HG03571 (cell line): ENCODE data around the gene KRTCAP2.

Source experiments
- ATAC-seq: cut with Tn5 transposase; IDR thresholded peaks from one replicate; pipeline ENCODE4 v1.9.1; 2021; ENCODE audit not compliant: unreplicated experiment

KRTCAP2 gene

DNA sequence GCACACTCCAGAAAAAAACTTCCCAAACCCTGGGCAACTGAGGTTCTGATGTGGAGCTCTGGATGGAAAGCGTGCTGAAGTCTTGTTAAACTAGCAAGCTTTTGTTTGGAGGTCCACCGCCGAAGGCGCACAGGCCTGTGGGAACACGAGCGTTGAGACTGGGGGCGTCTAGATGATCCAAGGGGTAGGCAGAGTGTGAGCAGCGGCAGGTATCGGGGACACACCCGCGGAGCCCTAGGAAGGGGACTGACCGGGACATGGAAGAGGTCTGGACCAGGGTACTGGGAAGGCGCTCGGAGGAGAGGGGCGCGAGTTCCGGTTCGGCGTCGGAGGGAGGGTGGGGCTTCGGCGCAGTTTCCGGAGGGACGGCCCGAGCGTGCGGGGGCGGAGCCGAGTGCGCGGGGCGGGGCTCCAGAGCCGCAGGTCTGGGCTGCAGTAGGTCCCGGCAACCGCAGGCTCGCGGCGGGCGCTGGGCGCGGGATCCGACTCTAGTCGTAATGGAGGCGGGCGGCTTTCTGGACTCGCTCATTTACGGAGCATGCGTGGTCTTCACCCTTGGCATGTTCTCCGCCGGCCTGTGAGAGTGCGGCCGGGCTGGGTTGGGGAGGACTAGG lies 37.6 kb downstream of the KRTCAP2 start, which contains the start of gene SLC50A1:
SLC50A1 (plus strand) TSS at position 438 of the 614 bp plus-strand sequence; CDS start at position 498, 60 bp downstream.
- peak; percentile 68 for ATAC-seq

DNA sequence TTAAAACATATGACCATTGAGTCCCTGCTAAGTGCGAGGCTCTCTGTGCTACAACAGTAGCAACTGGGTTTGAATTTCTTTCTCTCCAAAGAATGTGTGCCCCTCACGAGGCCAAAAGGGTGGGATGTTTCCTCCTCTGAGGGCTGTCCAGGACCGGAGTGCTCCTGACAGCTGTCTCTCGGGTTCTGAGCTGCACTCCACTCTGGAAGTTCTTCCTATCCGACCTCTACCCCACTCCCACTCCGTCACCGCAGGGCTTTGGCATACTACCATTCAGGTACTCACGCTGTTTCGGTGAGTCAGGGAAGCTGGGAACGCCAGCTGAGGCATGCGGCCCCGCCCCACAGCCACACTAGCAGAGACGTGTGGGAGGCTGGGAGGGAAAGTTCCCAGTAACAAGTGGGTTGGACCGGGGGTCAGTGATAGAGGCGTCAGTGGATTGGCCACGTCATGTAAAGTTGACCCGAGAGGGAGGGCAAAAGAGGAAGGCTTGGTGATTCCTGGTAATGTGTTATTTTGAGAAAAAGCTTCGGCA lies 38.2 kb downstream of the KRTCAP2 start:
- ATAC-seq, result no peak

DNA sequence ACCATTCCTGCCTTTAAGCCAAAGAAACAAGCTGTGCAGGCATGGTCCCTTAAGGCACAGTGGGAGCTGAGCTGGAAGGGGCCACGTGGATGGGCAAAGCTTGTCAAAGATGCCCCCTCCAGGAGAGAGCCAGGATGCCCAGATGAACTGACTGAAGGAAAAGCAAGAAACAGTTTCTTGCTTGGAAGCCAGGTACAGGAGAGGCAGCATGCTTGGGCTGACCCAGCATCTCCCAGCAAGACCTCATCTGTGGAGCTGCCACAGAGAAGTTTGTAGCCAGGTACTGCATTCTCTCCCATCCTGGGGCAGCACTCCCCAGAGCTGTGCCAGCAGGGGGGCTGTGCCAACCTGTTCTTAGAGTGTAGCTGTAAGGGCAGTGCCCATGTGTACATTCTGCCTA lies 38.8 kb downstream of the KRTCAP2 start:
- ATAC-seq, result no peak

DNA sequence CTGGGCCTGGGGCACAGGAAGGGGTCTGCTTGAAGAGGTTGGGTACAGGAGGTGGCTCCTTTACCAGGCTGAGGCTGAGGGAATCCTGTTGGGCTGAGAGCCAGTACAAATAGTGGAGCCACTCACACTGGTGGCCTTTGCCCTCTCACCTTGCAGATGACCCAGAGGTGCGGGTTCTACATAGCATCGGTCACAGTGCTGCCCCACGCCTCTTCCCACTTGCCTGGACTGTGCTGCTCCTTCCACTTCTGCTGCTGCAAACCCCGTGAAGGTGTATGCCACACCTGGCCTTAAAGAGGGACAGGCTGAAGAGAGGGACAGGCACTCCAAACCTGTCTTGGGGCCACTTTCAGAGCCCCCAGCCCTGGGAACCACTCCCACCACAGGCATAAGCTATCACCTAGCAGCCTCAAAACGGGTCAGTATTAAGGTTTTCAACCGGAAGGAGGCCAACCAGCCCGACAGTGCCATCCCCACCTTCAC lies 39.3 kb downstream of the KRTCAP2 start:
- no peak for ATAC-seq

DNA sequence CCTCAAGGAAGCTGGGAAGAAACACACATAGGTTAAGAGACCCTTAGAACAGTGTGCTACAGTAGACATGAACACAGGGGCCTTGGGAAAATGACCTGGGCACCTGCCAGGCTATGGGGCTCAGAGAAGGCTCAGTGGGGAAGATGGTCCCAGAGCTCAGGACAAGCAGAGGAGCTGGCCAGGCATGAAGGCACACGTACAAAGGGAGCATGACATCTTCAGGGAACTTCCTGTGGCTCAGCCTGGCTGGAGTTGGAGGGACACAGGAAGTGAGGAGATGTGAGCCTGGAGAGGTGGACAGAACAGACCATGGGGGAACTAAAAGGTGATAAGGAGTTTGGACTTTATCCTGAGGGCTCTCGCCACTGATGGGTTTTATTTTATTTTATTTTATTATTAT lies 41.2 kb downstream of the KRTCAP2 start:
- no peak for ATAC-seq

DNA sequence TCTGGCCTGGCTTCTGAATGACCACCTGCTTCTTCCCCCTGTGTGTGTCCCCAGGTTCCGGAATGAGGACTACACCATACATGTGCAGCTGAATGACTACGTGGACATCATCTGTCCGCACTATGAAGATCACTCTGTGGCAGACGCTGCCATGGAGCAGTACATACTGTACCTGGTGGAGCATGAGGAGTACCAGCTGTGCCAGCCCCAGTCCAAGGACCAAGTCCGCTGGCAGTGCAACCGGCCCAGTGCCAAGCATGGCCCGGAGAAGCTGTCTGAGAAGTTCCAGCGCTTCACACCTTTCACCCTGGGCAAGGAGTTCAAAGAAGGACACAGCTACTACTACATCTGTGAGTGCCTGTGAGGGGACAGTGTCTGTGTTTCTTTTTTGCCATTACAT lies 41.8 kb downstream of the KRTCAP2 start:
- no peak for ATAC-seq

DNA sequence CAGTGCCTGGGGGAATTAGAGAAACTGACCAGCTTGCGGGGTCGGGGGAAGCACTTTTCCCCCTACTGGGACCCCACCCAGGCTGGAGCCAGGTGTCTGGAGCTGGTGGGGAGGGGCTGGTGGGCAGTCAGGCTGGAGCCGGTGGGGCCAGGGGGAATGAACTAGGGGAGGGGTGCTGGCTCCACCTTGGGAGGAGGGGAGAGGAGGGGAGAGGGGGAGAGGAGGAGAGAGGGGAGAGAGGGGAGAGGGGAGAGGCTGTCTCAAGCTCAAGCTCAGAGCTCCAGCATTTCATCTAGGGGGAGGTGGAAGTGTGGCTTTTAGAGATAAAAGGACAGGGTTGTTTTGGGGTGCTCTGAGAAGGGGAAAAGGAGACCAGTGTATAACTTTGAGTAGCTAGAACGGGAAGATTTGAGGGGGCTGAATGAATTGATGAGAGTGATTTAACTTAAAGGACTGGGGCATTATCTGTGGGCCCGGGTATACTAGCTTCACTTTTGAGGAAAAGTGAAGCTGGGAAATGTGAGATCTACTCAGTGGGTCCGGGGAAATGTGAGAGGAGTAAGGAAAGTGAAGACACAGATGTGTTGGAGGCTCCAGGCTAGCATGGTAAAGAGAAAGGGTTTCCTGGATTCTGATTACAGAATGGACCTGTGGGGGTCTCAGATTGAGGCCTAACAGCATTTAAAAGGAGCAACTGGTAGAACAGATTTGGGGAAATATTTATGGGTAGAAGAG lies 42.7 kb downstream of the KRTCAP2 start:
- ATAC-seq, result no peak

DNA sequence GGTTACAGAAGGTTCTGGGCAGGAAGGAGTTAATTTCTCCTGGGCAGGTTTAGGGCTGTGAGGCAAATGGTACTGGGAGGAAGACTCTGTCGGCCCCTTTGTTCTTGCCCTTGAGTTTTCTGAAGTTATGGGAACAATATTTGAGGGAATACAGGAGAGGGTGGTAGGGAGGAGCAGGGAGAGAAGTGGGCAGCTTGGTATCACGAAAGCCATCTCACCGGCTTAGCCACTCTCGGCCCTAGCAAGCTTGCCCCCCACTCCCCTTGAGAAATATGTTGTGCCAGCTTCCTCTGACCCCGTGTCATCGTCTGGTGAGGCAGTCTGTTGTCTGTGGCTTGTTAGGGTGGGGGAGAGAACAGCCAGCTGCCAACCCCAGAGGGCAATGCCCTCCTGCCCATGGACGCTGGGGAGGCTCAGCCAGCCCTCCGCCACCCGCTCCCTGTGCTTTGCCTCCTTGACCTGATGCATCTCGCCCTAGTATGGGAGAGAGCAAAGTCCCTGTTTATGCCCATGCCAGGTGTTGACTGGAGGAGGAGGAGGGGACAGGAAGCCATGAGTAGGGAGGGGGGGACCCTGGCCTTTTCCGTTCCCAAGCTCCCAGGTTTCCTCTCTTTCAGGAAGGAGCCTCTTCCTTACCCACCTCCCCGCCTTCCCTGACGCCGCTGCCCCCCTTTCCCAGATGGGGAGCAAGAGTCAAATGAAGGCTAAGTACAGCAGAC lies 44.2 kb downstream of the KRTCAP2 start:
- no peak for ATAC-seq

DNA sequence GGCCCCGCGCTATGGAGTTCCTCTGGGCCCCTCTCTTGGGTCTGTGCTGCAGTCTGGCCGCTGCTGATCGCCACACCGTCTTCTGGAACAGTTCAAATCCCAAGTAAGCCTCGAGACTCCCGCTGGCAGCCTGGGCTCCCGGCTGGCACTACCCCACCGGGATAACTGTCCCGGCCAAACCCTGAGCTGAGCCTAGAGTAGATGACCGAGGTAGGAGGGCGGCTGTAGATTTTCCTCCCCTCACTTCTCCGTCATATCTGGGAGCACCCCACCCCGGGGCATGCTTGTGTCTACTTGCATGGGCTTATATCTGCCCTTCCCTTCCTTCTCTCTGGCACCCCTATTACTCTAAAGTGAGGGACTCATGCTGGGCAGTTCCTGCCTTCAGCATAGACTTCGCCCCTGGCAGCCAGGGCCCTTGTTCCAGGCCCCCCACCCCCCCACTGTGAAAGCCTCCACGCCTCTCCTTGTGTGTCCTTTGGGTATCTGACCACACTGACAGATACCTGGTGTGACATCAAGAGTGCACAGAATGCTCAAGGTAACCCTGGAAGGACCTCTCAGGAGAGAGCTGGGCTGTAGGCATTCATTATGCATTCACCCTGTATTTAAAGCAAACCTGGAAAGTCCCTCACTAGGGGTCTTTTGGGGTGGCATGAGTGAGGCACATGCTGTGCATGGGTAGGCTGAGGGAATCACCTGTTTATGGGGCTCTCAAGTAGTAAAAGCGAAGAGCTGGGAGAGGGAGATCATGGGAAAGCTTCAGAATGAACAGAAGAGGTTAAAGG lies 44.9 kb downstream of the KRTCAP2 start:
- ATAC-seq, result no peak

DNA sequence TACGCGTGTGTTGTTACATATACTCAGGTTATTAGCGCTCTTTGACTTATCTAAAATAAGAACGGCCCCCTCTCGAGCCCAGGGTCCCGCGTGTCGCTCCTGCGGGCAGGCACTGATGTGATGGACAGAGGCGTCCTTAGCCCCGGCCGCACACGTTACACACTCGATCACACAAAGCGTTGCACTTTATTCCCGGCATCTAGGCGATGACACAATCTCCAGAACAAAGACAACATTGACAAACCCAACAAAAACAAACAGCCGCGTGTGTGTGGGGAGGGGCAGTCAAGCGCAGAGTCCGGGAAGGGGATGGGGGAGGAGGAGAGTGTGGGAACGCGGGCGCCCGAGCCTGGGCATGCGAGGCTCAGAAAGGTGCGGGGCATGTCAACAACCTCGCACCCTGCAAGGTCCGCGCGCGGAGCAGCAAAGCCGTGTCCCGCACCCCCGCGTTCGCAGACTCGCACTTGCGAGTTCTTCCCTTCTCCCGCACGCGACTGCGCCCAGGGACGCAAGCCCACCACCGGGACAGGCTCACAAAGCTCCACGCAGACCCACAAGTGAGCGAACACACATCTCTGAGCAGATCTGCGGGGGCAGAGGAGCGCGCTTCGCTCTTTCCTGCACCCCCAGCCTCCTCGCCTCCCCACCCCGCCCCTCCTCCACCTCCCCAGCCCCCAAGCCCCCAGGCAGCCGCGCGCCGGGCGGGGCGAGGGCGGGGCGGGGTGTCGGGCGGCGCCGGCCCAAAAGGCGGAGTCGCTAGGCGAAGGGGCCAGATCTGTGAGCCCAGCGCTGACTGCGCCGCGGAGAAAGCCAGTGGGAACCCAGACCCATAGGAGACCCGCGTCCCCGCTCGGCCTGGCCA lies 45.8 kb downstream of the KRTCAP2 start, which contains the start of gene EFNA1:
EFNA1 (plus strand) TSS at position 772 of the 862 bp plus-strand sequence. CDS start 102 bp downstream, outside the sequence.
- ATAC-seq, result no peak

DNA sequence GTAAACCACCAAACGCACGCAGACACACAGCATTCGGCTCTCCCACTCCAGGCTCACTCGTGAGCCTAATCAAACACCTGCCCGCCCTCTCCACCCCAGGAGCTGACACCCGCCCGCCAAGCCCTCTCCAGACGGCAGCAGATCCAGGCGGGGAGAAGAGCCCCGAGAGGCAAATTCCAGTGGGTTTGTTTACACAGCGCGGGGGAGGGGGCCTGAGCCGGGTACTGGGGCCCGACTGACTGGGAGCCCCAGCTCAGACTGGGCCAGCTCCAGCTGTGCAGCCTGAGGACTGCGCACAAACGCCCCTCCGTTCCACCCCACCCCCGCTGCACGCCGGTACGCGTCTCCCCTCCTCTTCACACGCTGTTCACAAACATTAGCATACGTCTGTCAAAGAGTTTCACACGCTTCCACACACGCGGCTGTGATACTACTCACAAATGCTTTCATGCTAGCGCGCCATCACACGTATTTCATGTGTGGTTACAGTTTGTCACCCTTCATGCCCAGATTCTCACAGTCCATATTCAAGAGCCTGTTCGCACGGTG lies 46.5 kb downstream of the KRTCAP2 start:
- ATAC-seq, result no peak

DNA sequence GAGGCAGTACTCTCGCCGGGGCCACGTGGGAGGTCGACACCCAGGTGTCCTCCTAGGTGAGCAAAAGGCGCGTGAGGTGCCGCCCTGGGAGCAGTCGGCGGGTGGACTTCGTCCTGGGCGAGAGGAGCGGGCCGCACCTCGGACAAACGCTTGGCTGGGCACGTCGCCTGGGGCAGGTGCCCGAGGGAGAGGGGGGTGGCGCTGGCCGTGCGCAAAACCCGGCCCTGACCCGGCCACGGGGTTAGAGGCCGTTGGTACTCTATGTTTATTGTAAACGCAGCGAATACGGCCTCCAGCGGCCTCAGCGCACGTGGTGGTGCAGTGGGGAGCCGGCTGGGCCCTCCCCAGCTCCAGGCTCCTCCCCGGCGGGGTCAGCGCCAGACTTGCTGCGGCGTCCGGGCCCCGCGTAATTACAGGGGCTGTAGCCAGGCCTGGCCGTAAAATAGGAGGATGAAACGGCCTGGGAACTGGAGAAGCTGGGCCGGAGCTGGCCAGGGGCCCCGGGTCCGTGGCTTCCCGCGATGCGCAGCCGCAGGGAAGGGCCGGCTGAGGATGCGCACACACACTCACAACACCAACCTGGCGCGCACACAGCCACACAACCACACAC lies 47.1 kb downstream of the KRTCAP2 start:
- no peak for ATAC-seq

DNA sequence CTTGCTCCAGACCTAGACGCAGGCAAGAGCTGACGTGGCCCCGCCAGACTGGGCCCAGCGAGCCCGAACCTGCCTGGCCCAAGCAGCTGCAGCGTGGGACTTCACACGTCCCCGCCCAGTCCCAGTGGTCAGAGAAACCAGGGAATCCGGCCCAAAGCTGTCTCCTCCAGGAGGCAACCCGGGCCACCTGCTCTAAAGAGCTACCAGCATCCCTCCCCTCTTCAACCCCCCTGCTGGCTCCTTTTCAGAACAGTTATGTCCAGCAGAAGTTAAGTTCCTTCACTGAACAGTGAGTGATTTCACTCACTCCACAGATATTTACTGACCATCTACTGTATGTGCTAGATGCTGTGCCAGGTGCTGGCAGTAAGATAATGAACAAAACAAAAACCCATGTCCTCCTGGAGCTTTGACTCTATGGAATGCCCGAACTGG lies 47.6 kb downstream of the KRTCAP2 start:
- ATAC-seq, result no peak

DNA sequence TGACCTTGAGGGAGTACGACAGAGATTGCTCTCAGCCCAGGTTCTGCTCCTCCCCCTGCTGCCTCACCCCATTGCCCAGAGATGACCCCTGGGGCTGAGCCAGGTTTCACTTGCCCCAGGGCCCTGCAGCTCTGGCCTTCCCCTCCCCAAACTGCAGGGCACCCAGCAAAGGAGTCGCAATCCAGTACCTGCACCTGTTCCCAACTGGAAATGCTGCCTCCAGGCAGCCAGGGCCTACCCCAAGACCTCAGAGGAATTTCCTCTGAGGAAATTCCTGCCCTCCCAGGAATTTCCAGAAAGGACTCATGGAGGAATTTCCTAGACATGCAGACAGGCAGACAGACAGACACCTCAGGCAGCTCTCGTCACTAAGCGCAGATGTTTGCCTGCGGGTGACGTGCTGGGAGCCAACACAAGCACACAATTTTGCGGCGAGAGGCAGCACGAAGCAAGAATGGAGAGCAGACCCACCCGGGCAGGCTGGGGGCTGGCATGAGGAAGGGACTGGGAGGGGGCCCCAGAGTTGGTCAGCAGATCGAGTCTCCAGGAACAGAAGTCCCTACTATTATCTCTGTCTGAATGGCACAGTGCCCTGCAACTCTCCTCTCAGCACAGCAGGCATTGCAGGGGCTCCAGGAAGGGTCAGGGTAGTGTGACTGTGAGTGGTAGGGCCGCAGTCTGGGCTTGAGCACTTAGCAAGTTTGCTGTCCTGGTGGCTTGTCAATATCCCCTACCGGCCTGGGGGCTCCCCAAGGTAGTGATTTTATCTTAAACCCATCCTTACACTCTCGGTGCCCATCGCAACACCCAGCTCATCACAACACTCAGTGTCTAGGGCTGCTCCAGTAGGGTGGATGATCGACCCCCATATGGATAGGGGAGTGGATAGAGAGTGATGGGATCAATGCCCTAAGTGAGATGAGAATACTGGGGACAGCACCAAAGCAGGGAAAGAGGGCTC lies 48.3 kb downstream of the KRTCAP2 start:
- no peak for ATAC-seq

DNA sequence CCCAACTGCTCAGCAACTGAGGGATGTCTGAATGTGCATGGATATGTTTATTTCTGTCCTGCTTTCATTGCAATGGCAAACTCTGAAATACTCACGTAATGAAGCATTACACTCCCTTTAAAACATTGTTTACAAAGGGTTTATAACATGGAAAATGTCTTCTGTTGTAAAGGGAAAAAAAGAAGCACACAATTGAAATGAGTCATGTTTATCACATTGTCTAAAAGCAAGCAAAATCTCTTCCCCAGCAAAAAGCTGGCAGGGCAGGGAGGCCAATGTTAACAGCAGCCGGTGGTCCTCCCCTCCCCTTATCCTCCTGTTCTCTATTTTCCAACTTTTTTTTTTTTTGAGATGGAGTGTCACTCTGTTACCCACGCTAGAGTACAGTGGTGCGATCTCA lies 49.3 kb downstream of the KRTCAP2 start:
- ATAC-seq, result no peak

DNA sequence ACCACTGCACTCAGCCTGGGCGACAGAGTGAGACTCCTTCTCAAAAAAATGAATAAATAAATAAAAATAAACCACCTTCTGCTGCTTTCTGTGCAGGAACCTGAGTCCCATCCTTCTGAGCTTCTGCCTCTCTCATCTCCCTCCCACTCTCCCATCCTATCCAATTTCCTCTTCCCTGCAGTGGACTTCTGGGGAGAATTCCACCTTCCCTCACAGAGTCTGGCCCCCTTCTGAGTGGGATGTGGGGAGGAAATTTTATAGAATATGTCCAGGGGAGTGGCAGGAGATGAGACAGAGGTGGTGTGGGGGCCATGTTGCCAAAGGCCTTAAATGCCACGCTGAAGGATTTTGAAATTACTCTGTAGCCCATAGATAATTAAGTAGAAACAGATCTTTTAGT lies 50.8 kb downstream of the KRTCAP2 start:
- no peak for ATAC-seq

DNA sequence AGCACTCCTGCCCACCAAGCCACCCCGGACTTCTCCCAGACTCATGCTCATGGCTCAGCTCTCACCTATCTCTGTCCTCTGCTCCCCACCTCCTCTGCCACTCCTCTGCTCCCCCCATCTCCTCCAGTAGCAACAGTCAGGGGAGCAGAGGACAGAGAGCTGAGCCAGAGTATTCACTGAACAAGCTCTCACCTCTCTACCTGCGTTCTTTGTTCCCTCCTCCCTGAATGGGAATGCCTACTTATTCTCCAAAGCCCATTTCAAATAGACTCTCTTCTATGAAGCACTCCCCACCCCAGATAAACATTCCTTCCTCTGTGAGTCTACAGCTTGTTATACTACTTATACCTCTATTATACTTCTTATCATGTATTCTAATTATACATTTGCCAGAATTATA lies 51.9 kb downstream of the KRTCAP2 start:
- ATAC-seq, result no peak

DNA sequence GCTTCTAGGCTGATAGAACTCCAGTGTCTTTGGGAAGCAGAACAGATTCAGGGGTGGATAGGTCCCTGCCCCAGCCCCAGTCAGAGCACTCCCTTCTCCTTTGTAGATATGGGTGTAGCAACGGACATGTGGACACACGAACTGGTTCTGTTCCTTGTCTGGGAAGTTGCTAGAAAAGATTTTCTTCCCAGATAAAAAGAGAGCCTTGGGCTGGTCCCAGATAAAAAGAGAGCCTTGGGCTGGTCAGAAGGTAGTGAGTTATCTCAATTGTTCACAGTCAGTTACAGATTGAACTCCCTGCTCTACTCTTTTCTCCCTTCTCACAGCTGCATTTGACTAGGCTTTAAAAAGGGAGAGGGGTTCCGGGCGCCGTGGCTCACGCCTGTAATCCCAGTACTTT lies 52.9 kb downstream of the KRTCAP2 start:
- no peak for ATAC-seq
